Fibroblast of skin of left biceps (primary cell): Measurements from ENCODE around the gene MCRS1.
A peak's percentile ranks its signal among the peaks of the same experiment; 100 is the strongest.
"Not testable (repeated sequence)": the region's sequence is repeated elsewhere in the genome, so short reads cannot be mapped to it uniquely, and the experiment has no call there.

Source experiments
- DNase-seq, 2 experiments: peaks; one replicate each; pipeline ENCODE4 v3.0.0-alpha.2; 2013; ENCODE audit warnings: low read depth in 2 of 2

Gene MCRS1

GRCh38 chr12:49515266-49515665 lies 52.7 kb downstream of the MCRS1 start:
- DNase-seq, result peak; percentile 26 to 30

- DNase-seq, result no peak
Observed at GRCh38 chr12:49512546-49512945, 55.4 kb downstream of the MCRS1 start.

- DNase-seq, result no peak
Observed at GRCh38 chr12:49511410-49511809, 56.5 kb downstream of the MCRS1 start.

GRCh38 chr12:49509681-49510080 lies 58.3 kb downstream of the MCRS1 start:
- not testable (repeated sequence) for DNase-seq
